SW480 (cell line): ENCODE measurements around the gene TWF2.

Experiments used
- DNase-seq: peaks from one replicate; pipeline ENCODE4 v3.0.0-alpha.2; 2016; ENCODE audit warnings: low spot score

The TWF2 gene

DNA sequence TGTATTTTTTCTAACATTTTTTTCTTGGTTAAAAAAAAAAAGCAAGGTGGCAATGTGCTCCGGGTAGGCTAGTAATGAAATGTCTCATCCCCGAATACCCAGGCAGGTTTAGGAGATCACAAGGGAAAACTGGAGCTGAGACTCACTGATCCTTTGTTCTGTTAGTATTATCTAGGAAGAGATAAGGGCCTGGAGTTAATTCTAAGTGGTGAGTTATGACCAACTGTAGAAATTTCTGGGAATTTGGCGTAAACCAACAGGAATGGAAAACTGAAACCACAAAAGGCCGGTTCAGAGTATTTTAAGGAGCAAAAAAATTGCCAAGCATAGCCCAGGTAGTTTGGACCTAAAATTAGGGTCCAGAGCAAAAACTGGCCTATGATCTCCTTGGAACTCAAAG lies 19.0 kb upstream of the TWF2 start:
- DNase-seq, result no peak

DNA sequence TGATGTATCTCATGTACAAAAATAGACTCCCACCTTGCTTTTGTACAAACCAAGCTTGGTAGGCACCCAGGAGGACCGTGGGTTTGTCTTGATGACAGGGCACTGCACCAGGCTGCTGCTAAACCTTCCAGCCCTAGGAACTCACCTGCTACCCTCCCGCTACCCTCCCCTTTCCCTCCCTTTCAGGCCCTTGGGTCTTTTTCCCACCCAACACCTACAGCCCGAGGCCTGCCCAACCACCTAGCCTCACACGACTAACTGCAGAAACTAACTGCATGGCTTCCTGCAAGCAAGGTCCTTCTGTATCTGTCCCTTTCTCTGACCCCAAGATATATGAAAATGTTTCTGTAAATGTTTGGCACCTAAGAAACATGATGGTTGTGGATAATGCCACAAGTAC lies 17.7 kb upstream of the TWF2 start:
- DNase-seq, result no peak

DNA sequence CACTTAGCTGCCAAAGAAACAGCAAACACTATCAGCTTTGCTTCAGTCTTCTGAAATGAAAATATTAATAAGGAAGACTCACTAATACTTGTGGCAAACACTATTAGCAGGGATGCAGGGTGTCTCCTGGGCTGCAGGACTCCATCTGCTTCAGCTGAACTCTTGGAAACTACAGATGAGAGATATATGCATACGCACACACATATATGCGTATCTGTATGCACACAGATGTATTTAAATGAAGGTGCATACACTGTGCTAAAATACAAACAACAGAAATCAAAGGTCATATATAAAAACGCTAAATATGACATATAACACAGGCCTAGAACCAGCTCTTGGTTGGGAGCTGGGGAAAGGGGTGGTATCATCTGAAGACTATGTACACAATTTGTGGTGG lies 17.2 kb upstream of the TWF2 start:
- no peak for DNase-seq

DNA sequence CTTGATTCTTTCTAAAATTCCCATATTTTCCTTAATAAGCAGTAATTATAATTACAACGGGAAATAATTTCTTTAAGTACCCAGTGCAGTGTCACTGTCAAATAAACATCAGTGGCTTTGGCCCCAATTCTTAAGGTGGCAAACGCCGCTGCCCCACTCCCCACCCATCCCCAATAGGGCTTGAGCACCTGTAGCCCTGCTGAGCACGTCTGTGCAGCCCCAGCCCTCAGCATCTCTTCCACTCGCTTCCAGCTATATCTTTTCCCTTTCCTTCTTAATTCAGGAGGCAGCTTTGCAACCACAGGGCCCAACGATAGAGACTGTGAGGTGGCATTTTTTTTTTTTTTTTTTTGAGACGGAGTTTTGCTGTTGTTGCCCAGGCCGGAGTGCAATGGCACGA lies 15.7 kb upstream of the TWF2 start:
- no peak for DNase-seq

DNA sequence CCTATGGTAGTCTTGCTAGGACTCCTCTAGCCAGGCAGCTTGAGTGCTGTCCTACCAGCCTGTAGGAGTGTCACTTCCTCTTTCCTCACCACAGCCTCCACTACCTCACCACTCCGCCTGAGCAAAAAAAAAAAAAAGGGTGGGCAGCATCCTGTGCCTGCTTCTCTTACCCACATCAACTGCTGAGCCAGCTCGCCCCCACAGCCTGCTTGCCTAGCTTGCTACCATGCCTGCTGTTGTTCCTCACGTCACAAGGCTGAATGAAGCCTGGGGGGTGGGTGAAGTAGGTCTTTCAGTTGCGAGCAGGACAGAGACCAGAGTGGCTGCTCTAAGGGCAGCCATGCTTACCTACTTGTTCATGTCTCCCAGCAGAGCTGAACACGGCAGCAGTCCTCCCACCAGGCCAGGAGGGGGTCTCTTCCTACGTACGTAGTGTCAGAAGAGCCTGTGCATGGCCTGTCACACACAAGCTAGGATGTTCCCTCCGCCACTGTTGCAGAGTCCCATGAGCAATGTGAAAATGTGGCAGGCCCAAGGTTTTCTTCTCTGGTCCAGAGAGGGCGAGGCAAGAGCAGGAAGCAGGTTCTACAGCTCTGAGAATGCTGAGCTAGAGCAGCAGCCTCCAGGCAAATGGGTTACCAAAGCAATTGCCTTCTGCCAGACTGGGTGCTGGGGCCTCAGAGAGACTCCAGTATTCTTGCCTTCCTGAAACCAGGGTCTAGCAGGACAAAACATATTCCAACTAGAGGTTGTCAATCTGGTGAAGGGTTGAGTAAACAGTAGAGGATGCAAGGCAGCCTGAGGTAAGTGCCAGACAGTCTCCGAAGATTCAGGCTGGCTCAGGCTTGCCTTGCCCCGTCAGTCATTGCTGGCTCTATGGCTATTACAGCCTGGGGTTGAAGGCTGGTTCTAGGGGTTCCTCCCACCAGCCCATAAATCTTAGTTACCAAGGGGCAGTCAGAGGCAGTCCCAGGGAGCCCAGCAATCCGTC lies 14.7 kb upstream of the TWF2 start:
- DNase-seq, result peak; percentile 19

DNA sequence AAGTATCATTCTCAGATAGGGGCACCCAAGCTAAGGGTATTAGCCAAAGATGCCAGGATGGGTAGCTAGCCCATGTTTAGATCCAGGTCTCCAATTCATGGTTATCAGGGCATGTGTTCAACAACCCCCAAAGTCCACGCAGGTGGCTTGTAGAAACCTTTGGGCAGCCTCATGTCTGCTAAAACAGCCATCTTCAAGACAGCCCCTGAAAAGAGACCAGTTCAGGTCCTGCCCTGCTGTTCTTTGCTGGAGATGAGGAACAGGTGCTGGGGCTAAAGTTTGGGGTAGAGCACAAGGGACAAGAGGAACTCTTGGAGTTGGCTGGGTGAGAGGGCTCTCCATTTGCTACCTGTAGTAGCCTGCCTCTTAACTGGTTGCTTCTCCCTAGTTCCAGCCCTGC lies 11.2 kb upstream of the TWF2 start:
- no peak for DNase-seq

DNA sequence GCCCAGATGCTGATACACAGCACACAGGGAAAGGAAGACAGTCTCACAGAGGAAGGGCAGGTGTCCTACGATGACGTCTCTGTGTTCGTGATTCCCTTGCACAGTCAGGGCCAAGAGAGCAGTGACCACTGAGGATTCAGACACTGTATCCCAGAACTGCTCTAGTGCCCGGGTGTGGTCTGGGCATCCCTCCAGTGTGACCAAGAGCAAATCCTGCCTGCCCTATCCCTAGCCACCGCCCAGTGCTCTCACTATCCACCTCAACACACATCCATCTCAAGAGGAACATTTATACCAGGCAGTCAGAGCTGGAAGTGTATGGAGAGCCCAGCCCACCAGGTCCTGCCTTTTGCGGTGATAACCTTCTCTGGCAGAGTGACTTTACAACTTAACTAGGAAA lies 10.7 kb upstream of the TWF2 start:
- DNase-seq, result no peak

DNA sequence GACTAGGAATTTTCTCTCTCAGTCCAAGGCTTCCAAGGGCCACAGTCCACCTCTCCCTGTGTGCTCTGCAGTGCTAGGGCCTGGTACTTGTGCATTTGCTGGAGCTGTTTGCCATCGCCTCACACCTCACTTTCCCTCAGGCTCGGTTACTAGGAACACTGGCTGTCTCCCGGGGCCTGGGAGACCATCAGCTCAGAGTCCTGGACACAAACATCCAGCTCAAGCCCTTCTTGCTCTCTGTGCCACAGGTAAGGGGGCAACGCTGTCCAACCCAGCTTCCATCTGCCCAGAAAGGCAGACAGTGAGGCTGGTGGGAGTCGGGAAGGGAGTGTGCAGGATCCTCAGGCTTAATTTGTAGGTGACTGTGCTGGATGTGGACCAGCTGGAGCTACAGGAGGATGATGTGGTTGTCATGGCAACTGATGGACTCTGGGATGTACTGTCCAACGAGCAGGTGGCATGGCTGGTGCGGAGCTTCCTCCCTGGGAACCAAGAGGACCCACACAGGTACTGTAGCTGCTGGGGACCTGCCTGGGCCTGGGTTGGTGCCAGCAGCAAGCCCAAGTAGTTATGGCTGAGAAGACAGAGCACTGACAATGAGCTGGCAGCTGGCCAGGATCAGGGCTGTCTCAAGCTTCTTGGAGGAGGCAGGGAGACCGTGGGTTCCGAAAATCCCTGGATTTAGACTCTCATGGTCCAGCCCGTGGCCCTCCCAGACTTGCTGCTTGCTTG lies 10.0 kb upstream of the TWF2 start:
- no peak for DNase-seq

DNA sequence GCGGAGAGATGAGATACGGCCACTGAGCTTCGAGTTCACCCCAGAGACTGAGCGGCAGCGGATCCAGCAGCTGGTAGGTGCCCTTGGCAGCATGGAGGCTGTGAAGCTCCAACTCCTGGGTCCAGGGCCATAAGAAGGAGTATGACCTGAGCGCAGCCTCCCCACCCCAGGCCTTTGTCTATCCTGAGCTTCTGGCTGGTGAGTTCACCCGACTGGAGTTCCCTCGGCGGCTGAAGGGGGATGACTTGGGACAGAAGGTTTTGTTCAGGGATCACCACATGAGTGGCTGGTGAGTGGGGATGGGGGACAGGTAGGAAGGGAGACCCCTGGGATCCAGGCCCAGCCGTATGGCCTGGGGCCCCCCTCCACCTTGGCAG lies 9.2 kb upstream of the TWF2 start:
- no peak for DNase-seq

DNA sequence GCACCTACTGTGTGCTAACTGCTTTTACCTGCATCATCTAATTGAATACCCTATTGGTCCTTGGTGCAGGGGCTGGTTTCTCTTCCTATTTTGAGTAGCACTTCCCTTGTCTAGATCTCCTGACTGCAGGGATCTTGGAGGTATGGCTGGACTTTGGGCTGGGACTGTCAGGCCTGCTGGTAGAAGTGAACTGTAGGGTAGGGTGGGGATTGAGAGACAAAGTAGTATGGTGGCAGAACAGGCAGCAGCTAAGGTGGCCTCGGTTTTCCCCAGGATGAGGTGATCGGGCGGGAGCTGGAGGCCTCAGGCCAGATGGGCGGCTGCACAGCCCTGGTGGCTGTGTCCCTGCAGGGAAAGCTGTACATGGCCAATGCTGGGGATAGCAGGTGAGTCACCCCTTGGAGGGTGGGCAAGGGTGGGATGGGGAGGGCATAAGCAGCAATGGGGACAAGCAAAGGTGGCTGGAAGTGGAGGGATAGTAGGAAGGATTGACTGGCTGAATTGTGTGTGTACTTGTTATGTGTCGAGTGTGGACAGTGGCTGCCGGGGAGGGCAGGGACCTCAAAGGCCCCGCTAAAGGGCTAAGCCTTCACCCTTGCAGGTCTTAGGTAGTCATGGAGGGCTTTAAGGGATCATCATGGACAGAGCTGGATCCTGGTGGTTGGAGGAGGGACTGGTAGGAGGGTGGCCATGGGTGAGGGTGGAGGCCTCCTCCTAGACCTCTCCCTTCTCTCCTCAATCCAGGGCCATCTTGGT lies 8.6 kb upstream of the TWF2 start:
- DNase-seq, result no peak

DNA sequence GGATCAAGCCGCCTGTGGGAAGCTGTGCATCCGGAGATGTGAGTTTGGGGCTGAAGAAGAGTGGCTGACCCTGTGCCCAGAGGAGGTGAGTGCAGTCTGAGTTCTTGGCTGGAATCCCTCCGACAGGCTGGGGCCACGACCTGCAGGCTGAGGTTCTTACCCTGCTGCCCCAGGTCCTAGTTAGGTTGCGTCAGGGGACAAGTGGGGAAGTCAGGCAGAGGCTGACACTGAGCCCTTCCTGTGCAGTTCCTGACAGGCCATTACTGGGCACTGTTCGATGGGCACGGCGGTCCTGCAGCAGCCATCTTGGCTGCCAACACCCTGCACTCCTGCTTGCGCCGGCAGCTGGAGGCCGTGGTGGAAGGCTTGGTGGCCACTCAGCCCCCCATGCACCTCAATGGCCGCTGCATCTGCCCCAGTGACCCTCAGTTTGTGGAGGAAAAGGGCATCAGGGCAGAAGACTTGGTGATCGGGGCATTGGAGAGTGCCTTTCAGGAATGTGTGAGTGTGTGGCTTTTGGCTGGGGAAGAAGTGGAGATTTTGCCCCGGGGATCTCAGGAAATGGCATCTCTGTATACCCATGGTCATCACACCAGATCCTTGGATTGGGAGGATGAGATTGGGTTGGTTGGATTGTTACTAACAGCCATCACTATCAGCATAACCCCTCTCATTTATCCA lies 7.9 kb upstream of the TWF2 start:
- no peak for DNase-seq

DNA sequence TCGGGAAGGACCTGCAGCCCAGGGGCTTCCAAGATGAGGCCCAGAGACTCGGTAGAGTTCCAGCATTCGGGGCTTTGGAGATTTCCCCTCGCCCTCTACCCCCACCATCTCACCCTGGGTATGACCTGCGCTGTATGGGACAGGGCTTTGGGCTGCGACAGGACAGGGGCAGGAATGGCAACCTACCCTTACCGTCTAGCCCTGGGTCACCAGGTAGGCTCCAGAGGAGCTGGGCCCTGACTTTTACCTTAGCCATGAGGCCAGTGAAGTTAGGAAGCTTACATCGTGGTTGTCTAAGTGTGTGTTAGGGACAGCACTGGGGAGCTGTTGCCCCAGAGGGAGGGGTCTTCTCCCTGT lies 7.3 kb upstream of the TWF2 start:
- DNase-seq, result no peak

DNA sequence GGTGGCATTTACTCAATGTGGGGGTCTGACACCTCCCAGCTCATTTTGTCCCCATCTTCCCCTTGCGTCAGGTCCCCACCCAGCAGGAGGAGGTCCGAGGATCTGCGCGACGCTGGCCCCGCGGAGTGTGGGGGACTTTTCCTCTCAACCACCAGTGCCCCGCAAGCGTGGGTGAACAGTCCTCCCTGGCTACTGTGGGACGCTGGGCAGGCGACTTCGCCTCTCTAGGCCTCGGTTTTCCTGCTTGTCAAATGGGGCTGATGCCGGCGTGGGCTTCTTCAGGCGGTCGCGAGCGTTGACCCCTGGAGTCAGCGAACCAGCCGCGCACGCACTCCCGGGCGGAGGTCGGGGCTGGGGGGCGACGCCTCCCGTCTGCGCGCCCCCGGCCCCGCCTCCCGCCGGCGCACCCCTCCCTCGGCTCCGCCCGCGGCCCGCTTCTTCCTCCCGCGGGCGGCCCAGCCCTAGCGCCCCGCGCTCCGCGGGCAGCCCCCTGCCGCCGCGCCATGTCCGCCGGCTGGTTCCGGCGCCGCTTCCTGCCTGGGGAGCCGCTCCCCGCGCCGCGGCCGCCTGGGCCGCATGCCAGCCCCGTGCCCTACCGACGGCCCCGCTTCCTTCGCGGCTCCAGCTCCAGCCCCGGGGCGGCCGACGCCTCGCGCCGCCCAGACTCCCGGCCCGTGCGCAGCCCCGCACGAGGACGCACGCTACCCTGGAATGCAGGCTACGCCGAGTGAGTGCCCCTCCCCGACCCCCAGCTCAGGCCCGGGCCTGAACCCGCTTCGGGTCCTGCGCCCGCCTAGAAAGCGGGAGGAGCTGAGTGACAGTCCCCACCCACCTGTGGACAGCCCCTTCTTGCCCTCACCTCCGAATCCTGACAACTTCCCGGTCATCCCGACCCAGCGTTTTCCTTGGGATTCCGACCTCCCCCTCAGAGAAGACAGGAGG lies 6.6 kb upstream of the TWF2 start, which contains the start of gene PPM1M:
TSS of gene PPM1M (plus strand) at position 438 of the 942 bp plus-strand sequence. CDS start at position 504, 66 bp downstream.
- DNase-seq, result peak; percentile 38

DNA sequence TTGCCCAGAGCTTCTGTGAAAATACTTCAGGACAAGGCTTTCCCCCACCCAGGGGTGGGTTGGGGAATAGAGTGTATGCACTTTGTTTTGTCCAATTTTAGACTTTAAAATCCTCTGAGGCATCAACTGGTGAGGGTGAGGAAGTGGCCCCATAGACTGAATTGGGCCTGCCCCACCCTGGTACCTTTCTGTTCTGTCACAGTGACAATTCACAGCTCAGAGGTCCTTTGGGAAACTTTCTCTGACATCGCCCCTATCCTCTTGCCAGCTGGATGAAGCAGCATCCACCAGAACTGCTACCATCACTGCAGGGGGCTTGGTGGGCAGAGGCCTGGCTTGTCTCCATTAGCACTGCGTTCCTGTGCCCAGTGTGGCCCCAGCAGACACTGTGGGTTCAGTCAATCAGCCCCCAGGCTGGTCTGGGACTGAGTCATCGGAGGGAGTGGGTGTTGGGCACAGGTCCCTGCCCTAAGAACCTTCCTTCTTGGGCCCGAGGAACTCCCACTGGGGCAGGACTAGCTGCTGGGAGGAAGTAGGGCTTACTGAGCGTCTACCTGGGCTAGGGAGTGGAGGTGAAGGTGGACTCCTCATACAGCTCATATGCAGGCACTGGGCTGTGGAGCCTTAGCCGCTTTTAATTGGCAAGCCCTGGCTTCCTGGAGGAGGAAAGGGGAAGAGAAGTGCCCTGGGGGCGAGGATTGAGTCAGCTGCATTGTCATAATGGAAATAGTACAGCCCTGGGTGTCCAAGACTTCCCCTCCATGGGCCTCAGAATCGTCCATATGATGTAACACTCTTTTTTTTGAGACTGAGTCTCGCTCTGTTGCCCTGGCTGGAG lies 5.1 kb upstream of the TWF2 start:
- DNase-seq, result no peak

DNA sequence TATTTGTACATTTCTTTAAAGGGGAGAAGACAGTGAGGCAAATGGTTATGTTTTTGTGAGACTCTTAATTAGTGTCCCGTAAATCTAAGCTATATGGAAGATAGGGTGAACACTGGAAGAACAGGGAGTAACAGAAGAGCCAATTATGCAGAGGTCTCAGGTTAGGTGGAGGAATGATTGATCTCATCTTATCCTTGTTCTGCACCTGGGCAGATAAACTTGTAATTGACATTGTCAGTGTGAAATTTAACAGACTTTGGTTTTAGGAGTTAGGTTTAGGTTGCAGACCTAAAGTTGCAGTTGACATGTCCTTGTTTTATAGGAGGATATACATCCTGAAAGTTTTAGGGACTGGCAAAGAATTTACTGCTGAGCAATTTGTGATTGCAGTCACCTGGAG lies 3.1 kb upstream of the TWF2 start:
- no peak for DNase-seq

DNA sequence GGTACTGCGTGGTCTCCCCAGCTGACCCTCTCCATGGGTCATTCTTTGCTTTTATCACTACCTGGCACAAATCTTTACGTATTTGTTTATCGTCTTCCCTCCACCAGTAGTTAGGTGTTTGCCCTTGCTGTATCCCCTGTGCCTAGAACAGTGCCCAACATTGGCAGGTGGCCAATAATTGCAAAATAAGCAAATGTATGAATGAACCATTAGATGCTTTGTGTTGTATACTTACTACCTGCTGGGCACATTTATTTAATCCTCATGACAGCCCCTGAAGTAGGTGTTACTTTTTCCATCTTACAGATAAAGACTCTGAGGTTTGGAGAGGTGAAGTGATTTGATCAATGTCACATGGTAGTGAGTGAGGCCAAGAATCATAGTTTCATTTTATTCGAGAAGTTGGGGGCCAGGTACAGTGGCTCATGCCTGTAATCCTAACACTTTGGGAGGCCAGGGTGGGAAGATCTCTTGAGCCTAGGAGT lies 2.0 kb upstream of the TWF2 start:
- no peak for DNase-seq

DNA sequence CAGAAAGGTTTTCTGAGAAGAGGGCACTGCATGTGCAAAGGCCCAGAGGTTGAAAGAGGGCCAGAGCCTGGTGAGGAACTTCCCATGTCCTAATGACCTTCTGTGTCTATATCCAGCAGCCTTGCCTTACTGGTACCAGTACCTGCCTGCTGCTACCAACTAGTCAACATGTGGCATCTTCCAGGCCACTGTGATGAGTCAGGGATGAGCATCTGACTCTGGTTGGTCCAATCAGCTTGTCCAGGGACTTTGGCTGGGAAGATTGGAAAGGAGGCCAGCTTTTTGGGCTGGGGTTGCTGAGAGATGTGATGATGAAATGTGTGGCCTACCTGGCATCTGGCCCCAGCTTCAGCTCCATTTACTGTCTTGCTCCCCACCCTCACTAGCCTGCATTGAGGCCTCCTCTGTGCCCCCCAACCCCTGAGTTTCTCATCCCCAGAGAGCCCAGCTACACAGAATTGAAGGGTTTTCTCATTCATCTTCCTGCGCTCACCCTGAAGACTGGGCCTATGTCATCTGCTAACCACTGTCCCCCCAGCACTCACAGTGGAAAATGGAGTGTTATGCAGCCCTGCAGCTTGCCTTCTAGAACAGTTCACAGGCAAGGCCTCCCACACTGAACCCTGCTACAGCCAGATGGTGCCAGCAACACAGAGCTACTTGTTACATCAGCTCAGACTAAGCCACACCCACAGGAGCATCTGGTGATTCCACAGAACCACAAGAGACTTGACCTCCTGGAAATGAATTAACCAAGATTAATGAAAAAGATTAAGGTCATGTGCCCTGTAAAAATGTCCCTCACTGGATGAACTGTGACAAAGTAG lies 1.3 kb upstream of the TWF2 start:
- DNase-seq, result peak; percentile 49

DNA sequence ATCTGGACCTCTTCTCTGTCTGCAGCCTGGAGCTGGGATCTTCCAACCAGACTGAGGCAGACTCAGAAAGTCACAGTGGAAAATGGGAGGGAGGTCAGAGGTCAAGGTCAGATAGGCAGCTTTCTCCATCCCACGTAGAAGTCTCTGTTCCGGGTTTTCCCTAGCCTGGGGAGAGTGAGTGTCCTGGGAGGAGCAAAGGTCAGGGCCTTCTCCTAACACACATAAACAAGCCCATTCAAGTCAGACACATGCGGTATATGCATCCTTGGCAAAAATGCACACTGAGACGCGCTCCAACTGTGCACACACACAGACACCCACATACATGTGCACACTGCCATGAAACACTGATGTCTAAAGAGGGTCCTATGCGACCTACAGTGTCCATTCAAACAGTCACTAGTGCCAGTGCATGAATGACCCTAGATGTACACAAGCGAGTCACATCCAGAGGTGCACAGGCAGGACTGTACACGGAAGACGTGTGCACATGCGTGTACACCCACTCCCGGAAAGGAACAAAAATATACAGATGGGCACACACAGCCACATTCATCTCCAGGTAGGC lies 681 bp downstream of the TWF2 start:
- peak; percentile 18 for DNase-seq
